ENCODE measurements around the gene RND1. TPM values are rescaled to one million over a fixed set of nuclear protein-coding genes. Genes with fewer than 3 reads are reported as not detected.

RND1 gene
- total RNA-seq, 6 experiments from 2014 or later: 0.12 to 0.68 (median 0.18) TPM; not detected in 2

DNA sequence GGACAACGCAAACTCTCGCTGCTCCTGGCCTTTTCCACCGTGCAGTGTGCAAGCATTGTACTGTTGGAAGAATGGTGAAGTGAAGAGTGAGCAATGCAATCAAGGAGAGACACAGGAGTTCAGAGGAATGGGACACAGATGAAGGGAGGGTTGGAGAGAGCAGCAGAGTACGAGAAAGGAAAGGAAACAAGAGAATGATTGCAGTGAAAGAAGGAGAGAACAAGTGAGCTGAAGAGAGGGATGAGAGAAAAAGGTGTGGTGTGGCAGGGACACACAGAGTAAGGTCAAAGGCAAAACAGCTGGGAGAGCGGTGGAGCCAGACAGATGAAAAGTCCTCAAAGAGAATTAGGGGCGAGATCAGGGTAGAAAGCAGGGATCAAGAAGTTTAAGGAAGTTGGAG is 34.4 kb downstream of the RND1 start:
- Mint-ChIP-seq H3K27ac (no peak overlapping the region), H3K4me1 (ENCODE audit: low read depth) (no peaks in the 10 kb centered on the region), H3K9me3 (no peaks in the 10 kb centered on the region), H3K4me3 (no peak overlapping the region), H3K27me3 (ENCODE audit: insufficient read depth) (peaks cover 2% of the 10 kb centered on the region; the same call in 1 of the 2 replicates), H3K36me3 (ENCODE audit: low read depth) (peaks cover 17% of the 10 kb centered on the region)
- DNase-seq: no peak
- TF ChIP-seq, protein P1, sequence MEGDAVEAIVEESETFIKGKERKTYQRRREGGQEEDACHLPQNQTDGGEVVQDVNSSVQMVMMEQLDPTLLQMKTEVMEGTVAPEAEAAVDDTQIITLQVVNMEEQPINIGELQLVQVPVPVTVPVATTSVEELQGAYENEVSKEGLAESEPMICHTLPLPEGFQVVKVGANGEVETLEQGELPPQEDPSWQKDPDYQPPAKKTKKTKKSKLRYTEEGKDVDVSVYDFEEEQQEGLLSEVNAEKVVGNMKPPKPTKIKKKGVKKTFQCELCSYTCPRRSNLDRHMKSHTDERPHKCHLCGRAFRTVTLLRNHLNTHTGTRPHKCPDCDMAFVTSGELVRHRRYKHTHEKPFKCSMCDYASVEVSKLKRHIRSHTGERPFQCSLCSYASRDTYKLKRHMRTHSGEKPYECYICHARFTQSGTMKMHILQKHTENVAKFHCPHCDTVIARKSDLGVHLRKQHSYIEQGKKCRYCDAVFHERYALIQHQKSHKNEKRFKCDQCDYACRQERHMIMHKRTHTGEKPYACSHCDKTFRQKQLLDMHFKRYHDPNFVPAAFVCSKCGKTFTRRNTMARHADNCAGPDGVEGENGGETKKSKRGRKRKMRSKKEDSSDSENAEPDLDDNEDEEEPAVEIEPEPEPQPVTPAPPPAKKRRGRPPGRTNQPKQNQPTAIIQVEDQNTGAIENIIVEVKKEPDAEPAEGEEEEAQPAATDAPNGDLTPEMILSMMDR (IDR thresholded peaks at IDR 0.05): no peak

- Mint-ChIP-seq H3K27me3 (ENCODE audit: insufficient read depth) (peaks cover 2% of the 10 kb centered on the region), H3K4me3 (no peak overlapping the region), H3K9me3 (no peaks in the 10 kb centered on the region), H3K4me1 (ENCODE audit: low read depth) (no peaks in the 10 kb centered on the region), H3K36me3 (ENCODE audit: low read depth) (peaks cover 24% of the 10 kb centered on the region), H3K27ac (no peak overlapping the region)
- no peak for DNase-seq
- TF ChIP-seq, protein P1 (IDR thresholded peaks at IDR 0.05): no peak
Observed at GRCh38 chr12:48828841-48829575, 36.7 kb downstream of the RND1 start.

DNA sequence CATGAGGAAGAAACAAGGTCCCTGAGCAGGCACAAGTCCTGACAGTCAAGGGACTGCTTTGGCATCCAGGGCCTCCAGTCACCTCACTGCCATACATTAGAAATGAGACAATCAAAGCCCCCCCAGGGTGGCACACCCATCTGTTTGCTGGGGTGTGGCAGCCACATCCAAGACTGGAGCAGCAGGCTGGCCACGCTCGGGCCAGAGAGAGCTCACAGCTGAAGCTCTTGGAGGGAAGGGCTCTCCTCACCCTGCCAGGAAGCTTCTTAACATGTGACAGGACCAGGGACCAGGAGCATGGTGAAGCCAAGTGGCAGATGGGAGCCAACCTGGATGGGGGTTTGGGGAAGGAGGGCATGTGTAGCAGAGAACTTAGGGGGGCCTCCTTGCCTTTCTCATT is 37.4 kb downstream of the RND1 start:
- TF ChIP-seq, protein P1 (IDR thresholded peaks at IDR 0.05): no peak

GRCh38 chr12:48827513-48828096 is 38.1 kb downstream of the RND1 start:
- no peak for DNase-seq
- Mint-ChIP-seq H3K27ac (no peak overlapping the region), H3K27me3 (ENCODE audit: insufficient read depth) (peaks cover 2% of the 10 kb centered on the region), H3K9me3 (no peaks in the 10 kb centered on the region), H3K36me3 (ENCODE audit: low read depth) (peaks cover 18% of the 10 kb centered on the region), H3K4me1 (ENCODE audit: low read depth) (no peaks in the 10 kb centered on the region), H3K4me3 (no peak overlapping the region)
- TF ChIP-seq, protein P1 (IDR thresholded peaks at IDR 0.05): no peak

More for the DNA sequence above, 37.4 kb downstream of the RND1 start:
- H3K27ac Mint-ChIP-seq: no peak overlapping the region
- no peaks in the 10 kb centered on the region for H3K4me1 Mint-ChIP-seq (ENCODE audit: low read depth)
- H3K4me3 Mint-ChIP-seq: no peak overlapping the region
- peaks cover 2% of the 10 kb centered on the region for H3K27me3 Mint-ChIP-seq (ENCODE audit: insufficient read depth)
- H3K36me3 Mint-ChIP-seq (ENCODE audit: low read depth): peaks cover 22% of the 10 kb centered on the region
- H3K9me3 Mint-ChIP-seq: no peaks in the 10 kb centered on the region
- no peak for DNase-seq

DNA sequence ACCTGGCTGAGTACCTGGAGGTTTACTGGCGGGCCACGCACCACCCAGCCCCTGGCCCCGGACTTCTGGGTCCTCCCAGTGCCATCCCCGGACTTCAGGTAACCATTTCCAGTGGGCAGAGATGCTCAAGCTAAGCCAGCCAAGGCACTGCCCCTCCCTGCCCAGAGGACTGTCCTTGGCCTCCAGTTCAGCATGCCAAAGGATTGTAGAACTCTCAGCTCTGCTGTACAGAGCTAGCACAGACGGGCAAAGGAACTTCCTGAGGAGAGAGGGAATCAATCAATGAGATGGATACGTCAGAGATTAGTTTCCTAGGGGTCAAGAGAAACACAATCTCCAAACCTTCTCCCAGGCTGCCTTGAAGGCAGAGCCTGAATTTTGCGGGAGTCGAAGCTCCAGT is 38.6 kb downstream of the RND1 start:
- peaks cover 2% of the 10 kb centered on the region for H3K27me3 Mint-ChIP-seq (ENCODE audit: insufficient read depth)
- DNase-seq: no peak
- H3K27ac Mint-ChIP-seq: no peak overlapping the region
- H3K4me3 Mint-ChIP-seq: no peak overlapping the region
- H3K36me3 Mint-ChIP-seq (ENCODE audit: low read depth): peaks cover 18% of the 10 kb centered on the region
- no peaks in the 10 kb centered on the region for H3K4me1 Mint-ChIP-seq (ENCODE audit: low read depth)
- TF ChIP-seq, protein P1 (IDR thresholded peaks at IDR 0.05): no peak
- no peaks in the 10 kb centered on the region for H3K9me3 Mint-ChIP-seq

Data from HFFc6 (cell line).